Measurements from ENCODE around the gene CACNA1C.

CACNA1C gene

DNA sequence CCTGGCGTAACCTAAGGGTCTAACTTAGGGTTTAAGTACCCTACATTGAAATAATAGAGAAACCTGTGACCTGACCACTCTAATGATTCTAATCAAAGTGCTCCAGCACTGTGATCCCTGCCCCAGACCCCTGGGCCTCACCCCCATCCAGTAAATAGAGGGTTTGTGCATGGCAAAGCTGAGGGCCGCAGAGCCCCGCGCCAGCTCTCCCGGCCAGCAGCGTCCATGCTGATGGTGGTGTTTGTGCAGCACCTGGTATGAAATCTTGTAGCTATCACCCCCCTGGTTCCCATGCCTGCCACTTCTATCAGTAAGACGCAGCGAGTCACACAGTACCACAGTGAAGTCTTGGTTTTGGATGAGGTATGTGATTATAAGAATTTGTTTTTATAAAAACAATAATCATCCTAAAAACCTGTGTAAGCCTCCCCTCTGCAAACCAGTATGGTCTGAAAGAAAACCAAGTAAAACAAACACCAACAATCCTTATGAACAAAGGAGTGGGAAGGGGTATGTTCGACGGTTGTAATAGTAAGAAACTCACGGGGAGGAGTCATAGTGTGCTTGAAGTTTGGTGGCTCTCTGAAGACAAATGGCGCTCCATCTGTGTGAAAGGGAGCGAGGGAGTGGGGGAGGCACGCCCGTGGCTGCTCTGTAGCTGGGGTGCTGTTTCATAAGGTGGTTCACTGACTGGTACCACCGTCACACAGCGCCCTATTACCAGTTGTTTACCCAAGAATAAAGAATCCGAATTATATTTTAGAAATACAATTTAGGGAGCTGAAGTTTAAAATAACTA lies 156.2 kb downstream of the CACNA1C start:
- no peak for DNase-seq

DNA sequence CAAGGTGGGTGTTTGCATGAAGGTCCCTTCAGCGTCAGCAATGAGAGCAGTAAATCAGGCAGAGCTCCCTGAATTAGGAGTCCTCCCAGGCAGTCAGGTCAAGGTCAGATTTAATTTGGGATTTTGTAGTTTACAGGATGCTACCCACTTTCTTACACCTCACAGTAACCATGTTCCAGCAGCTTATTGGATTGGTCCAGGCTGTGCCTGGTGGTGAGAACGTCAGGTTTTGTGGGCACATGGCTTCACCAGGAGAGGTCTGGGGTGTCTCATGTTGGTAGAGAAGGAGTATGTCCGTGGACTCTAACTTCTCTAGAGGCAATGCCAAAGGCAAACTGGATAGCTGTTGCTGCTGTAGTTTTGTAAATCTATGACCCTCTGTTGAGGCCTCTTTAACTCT lies 158.3 kb downstream of the CACNA1C start:
- no peak for DNase-seq

DNA sequence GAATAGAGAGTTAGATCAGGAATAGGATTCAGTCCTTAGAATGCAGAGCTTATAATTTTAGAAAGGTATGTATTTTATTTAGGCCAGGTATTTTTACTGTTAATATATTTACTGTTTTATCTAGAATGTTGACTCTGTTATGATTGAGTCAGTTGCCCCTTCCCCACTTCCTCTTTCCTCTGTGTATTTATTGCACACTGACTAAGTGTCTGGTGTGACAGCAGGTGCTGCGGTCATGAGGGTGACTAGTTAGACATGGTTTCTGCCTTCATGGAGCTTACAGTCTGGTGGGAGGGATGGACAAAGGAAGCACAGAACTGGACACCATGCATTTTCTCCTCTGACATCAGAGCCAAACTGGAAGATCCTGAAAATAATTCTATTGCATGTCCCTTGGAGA lies 159.8 kb downstream of the CACNA1C start:
- DNase-seq: no peak

DNA sequence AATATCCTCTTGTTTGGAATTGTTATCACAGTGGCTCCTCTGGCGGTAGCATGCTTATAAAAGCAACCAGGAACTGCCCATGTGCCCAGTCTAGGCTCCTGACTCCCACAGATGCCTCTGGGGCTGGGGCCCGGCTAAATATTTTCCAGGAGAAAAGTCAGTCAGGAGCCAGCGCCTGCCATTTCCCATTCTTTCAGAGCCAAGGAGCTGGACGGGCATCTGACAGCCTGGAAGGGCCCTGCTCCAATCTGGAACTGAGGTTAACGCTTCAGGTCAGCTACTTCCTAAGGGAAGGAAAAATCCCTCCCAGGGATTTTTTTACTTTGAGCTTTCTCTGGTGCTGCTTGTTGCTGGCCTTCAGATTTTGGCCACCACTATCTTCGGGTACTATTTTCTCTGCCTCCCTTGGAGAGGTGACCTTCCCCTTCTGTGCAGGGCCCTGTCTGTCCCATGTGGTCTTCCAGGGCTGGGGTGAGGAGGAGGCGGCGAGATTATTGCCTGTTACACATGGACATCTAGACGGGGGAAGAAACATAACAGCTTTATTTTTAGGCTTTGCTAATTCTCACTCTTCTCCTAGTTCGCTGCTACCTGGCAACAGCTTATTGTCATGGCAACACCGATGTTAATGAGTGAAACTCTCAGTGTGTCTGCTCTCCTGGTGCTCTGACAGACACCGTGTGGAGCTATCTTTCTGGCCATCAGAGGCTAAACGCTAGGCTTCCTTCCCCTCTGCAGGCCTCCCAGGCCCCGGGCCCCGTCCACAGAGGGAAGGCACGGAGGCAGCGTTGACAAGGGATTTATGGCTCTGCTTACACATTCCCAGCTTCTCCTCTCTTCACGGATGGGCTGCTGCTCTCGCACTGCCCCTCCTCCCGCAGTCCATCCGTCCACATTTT lies 160.4 kb downstream of the CACNA1C start:
- peak; percentile 12 for DNase-seq

DNA sequence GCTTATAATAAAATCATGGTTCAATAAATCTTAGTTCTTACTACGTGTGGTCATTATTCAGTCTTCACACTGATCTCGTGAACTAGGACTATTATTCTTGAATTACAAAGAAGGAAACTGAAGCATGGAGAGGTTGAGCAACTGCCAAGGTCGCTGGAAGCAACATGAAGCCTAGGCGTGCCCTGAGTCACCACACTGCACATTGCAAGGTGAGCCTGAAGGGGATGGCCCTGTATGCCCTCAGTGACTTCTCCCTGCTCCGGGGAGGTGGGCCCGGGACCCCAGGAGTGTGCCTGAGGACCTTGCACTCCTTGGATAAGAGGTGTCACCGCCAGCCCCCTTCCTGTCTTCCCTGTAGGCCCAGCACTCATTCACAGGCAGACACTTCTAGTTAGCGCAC lies 161.6 kb downstream of the CACNA1C start:
- DNase-seq: no peak

DNA sequence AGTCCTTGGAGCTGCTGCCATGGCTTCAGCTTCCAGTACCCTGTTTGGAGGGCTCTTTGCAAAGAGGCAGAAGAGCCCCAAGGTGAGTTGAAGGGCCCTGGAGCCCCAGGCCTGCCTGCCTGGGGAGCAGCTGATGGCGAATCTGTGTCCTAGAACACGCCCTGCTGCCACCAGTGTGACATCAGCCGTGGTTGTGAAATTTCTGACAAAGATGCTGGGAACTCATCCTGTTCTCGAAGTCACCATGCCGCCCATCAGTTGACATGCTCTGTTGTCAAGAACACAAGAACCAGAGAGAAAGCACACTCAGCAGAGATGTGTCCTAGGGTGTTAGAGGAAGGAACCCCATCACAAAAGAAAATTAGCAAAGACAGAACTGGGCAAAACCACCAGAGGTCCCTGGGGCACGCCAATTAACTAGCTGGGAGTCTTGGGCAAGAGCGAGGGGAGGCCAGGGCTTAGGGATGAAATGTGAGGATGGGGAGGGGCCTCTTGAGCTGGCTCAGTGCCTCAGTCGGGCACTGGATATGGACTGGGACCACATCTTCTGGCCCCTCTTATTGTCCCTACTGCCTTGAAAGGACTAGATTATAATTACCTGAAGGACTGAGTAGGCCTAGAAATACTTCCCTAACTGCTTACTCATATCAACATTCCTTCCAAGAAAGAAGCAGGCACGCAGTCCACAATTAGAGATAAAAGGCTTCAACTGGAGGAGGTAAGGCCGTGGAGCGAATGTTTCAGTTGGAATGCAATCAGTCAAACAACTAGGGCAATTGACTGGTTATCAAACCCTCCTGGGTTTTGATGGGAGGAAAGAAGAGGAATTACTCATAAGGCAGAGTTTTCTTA lies 163.1 kb downstream of the CACNA1C start:
- no peak for DNase-seq

DNA sequence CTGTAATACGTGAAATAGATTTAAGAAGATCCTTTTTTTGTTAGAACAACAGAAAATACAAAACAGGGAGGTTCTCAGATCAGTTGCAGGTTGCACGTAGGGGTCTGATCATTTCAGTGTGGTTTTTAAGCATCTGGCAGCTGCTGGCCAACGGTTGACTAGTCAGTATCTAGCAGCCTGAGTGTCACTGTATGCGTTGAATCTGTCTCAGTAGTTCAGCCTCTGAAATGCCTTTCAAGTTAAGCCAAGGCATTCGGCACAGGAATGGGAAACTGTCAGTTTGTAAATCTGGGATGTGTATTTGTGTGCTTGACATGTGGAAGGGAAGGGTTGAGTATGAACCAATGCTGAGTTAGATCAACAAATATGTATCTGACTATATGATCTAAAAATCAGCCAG lies 165.9 kb downstream of the CACNA1C start:
- DNase-seq: no peak

DNA sequence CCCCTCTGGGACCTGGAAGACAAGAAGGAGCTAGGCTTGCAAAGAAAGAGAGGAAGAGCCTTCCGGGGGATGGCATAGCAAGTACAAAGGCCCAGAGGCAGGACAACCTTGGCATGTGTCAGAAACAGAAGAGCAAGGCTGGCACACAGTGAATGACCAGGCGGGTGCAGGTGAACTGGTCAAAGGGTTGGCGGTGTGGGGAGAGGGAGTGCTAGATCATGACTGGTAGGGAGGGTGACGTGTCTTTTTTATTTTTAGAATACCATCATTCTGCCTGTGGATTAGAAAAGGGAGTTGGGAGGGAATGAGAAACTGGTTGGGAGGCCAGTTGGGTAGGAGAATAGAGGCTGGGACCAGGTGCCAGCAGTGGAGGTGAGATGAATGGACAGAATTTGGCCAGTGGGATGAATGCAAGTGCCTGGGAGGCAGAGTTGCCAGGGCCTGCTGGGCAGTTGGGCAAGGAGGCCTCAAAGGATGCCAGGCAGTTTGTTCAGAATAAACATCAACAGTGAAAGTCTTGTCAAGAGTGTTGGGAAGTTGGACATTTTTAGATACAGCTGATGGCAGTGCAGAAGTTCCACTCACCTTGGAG lies 168.3 kb downstream of the CACNA1C start:
- no peak for DNase-seq

DNA sequence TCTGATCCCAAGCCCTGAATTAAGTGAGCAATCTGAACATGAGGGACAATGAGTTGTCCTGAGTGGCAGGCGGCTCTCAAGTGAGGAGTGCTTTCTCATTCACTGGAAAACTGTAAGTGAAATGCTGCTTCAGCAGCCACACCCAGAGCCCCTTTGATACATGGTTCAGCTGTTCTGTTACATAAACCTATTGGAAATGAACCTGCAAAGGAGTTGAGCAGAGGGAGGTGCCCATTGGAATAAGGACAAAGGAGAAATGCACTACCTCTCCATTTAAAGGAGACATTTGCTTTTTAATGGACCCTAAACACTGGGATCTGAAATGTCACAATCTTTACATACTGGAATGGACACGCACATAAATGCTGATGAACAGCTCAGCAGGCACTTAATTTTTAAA lies 169.9 kb downstream of the CACNA1C start:
- DNase-seq: no peak

DNA sequence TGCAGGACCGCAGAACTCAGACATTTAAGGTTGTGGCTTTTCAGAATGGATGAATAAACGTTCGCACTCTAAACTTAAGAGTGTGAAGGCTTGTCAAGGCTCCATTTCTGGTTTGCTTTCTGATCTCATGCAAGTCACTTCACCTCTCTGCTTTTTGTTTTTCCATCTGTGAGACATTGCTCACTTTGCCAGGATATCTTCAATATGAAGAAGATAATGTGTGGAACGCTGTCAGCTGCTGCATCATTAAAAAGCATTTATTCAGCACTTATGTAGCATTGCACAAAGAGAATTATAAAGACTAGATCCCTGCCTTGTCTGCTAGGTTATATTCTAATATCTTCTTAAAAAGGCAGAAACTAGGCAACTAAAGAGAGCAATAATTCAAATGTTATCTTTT lies 172.2 kb downstream of the CACNA1C start:
- no peak for DNase-seq

DNA sequence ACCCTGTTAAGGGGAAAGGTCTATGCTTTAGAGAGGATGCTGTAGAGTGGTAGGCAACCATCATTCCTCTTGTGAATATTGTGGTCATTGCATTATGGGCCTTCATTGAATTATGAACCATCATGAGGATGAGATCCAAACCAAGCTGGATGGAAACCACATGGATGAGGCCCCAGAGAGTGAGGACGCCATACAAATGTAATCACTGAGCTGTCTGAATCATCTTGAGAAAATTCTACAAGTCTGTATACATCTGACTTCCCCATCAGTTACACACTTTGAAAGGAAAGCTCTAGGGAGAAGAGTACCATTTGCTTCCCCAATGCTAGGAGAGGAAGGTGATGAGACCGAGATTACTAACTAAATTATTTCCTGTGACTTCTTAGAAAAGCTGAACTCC lies 172.9 kb downstream of the CACNA1C start:
- no peak for DNase-seq

DNA sequence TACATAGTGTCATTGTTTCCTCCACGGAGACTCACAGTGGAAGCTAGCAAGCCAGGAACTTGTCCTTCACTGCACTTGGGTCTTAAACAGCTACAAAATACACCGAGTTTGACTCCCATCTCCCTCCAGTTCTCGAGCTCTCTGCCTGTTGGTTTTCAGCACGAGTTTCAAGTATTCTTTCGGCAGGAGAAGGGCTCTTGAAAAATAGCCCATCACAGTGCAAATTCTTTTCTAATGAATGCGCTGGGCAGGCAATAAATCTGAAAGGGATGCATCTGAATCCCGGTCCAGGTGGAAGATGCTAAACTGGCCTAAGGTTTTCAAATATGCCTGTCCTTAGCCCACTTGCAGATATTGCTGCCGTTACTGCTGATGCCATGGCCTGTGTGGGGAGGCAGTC lies 173.9 kb downstream of the CACNA1C start:
- DNase-seq: no peak

DNA sequence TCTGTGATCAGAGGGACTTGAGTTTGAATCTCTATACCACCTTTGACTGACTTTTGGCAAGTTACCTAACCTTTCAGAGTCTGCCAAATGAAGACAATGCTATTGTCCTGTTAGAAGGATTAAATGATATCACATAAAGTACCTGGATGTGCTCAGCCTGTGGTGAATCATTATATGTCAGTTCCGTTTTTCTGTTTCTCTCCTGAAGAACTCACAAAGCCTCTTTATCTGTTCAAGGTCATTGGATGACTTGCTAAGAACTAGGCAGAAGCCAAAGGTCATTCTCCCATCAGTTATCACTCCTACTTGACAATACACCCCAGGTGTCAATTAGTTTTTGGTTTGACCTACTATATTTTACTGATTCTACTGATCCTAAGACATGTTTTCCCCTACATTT lies 174.6 kb downstream of the CACNA1C start:
- no peak for DNase-seq

DNA sequence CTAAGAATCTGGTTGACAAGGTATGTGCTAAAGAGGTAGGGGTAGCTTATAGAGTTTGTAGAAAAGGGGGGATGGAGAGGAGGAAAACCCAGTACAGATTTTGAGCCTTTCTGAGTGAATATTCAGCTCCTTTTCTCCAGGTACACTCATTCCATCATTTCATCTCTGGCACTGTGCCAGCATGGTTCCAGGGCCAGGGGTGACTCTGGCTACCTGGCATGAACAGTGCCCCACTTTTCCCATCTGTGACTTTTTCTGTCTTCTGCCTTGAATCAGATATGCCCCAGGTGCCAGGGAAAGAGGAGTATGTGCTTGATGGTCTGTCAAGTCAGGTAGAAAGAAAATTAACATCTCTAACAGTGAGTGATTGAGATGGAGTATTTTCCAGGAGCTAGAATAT lies 175.7 kb downstream of the CACNA1C start:
- no peak for DNase-seq

DNA sequence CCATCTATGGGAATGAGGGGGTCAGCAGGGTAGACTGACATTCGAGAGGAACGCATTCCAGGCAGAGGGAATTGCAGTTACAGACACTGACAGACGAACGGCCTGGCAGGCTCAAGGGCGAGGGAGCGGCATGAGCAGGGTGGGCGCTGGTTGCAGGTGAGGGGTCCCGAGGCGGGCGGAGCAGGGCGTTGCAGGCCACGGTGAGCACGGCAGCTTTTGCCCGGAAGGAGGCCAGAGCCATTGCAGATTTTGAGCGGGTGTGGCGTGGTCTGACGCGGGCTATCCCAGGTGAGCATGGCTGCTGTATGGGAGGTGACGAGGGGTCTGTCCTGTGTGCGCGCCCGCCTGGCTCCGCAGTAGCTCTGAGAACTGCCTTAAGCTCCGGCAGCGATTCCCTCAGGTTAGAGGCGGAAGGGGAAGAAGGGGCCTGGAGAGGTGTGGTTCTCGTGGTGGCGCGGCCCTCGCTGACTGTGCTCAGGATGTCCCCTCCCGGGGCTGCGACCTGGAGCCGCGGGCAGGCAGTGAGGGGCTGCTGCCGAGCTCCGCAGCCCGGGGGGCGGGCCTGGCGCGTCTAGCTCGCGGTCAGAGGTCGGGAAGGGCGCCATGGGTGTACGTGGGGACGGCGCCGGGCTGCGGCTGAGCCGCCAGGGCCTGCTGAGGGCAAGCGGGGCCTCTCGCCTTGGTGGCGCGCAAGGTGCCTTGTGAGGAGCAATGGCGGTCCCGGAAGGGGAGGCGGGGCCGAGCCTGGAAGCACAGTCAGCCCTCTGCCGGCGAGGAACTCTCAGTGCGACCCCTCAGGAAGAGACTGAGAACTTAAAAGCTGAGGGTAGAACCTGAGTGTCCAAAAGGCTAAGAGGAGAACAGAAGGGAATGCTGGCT lies 177.1 kb downstream of the CACNA1C start:
- no peak for DNase-seq

DNA sequence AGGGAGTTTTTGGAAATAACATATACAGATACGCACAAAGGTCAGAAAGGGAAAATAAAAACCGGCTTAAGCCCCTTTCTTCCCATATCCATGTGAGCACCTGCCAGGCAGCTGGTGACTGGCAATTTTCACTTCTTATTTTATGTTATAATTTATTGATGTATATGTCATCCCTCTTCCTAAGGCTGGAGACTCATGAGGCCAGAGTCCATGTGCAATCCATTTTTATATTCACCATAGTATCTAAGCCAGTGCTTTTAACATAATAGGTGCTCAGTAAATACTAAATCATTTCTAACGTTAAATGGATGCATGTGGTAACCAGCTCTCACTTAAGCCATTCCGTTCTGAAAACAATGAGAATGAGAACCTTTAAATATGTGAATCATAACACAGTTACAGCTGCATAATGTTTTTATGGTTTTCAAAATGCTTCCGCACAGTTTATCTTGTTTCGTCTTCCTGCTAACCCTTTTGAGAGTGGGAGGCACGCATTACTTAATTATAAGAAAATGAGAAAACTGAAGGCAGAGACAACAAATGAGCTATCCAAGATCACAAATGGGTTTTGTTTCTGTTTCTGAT lies 178.3 kb downstream of the CACNA1C start:
- DNase-seq: no peak

DNA sequence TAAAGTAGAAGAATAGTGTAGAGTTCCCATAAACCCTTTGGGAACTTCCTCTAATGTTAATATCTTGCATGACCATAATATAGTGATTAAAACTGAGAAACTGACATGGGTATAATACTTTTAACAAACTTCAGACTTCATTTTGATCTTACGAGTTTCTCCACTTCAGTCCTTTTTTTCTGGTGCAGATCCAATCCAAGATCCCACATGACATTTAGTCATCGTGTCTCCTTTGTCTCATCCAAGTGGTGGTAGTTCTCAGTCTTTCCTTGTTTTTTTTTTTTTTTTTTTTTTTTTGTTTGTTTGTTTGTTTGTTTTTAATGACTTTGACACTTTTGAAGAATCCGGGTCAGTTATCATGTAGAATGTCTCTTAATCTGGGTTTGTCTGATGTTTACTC lies 179.2 kb downstream of the CACNA1C start:
- no peak for DNase-seq

DNA sequence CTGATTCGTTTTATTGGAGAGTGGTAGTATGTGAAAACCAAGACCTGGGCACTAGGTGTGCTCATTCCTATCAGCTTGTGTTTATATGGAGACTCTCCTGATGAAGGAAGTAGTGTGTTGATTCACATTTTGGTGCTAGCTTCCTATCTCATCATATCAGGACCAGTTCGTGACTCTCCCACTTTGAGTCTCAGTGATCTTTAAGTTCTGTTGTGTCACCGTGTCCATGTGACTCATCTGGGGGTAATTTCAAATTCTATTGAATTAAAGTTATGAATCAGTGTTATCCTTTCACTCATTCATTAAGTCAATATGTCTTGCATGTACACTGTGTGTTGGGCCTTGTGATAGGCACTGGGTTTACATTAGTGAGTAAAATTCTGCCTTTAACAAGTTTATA lies 180.2 kb downstream of the CACNA1C start:
- no peak for DNase-seq

DNA sequence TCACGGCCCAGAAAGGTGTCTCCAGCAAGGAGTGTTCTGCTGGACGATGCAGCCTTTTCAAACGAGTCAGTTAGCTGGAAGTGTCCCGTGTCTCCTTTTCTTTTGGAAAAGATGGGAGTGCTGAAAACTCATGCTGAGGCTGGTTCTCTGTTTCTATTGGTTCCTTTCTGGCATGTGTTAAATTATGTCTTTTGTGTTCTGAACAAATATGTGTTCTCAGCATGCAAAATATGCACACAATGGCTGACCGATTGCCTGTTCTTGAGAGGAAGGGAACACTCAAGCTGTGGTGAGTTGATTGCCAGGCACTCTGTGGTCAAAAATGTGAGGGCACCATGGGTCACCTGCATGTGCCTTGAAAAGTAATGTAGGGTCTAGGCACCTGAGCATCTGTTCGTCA lies 181.3 kb downstream of the CACNA1C start:
- DNase-seq: no peak

DNA sequence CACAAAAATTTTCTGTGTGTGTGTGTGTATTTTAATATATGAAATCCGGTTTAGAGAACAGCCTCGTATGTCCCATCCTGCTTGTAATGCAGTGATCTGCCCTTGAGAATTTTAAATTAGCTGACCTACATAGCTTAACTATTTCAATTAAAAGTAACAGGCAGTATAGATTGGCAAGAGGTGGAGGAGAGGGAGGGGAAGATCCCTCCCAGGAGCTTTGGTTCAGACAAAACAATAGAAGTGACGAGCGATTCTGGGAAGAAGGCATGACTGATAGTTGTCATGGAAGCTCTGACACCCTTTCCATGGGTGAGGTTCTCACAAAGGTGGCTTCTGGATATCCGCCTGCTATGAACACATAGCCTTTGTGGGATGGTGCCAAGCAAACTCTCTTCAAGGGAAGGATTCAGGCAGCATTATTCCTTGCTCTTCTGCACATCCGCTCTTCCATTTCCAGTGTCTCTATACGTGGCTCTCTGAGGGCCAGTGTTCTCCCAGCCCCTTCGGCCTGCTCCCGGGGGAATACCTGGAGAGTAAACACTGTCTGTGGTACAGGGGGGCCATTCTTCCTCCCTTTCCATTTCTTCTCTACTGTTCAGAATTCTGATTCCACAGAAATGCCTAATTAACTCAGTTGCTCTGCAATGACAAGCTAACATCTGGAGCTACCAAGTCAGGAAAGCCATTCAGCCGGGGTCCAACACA lies 182.0 kb downstream of the CACNA1C start:
- DNase-seq: no peak
